Stimulated activated CD8-positive, alpha-beta memory T cell treated with anti-CD3 and anti-CD28 coated beads, Interleukin-7, amount 100 ng/mL, for 1 hour (primary cell): Measurements from ENCODE around the gene ZNF474.
"Not testable (repeated sequence)": the region's sequence is repeated elsewhere in the genome, so short reads cannot be mapped to it uniquely, and the experiment has no call there.

Source experiments
- DNase-seq, 2 donors: peaks; one replicate each; pipeline ENCODE4 v3.0.0-alpha.2; 2020; ENCODE audit warnings: low read depth in 2 of 2

The ZNF474 gene

GRCh38 chr5:122129306-122129705 is at the start of gene ZNF474:
Gene ZNF474, plus strand, starts transcription at chr5:122129546. Its CDS starts 22,445 bp downstream, at chr5:122151991.
- no peak for DNase-seq

GRCh38 chr5:122081541-122081940 is 47.8 kb upstream of the ZNF474 start:
- no peak for DNase-seq

- no peak for DNase-seq
Observed at GRCh38 chr5:122083535-122083934, 45.8 kb upstream of the ZNF474 start.

GRCh38 chr5:122085041-122085440 is 44.3 kb upstream of the ZNF474 start:
- no peak for DNase-seq

- no peak for DNase-seq
Observed at GRCh38 chr5:122089096-122090013, 40.0 kb upstream of the ZNF474 start.

- DNase-seq = no peak
Observed at GRCh38 chr5:122091936-122092600, 37.3 kb upstream of the ZNF474 start.

- DNase-seq = no peak
Observed at GRCh38 chr5:122093415-122094180, 35.7 kb upstream of the ZNF474 start.

- DNase-seq = not testable (repeated sequence)
Observed at GRCh38 chr5:122094251-122094650, 35.1 kb upstream of the ZNF474 start.

GRCh38 chr5:122095158-122095557 is 34.2 kb upstream of the ZNF474 start:
- no peak for DNase-seq

- DNase-seq = no peak
Observed at GRCh38 chr5:122097391-122097790, 32.0 kb upstream of the ZNF474 start.

GRCh38 chr5:122099060-122099790 is 30.1 kb upstream of the ZNF474 start:
- DNase-seq = no peak

- DNase-seq = no peak
Observed at GRCh38 chr5:122101636-122102285, 27.6 kb upstream of the ZNF474 start.

GRCh38 chr5:122102825-122103224 is 26.5 kb upstream of the ZNF474 start:
- no peak for DNase-seq

GRCh38 chr5:122105909-122106308 is 23.4 kb upstream of the ZNF474 start:
- no peak for DNase-seq

- DNase-seq = no peak
Observed at GRCh38 chr5:122107016-122107415, 22.3 kb upstream of the ZNF474 start.

GRCh38 chr5:122110987-122111386 is 18.4 kb upstream of the ZNF474 start:
- no peak for DNase-seq

GRCh38 chr5:122111460-122111859 is 17.9 kb upstream of the ZNF474 start:
- DNase-seq = no peak

- DNase-seq = no peak
Observed at GRCh38 chr5:122112063-122112462, 17.3 kb upstream of the ZNF474 start.

- no peak for DNase-seq
Observed at GRCh38 chr5:122112733-122113558, 16.4 kb upstream of the ZNF474 start.

- no peak for DNase-seq
Observed at GRCh38 chr5:122114501-122114900, 14.8 kb upstream of the ZNF474 start.
